ENCODE data around the gene BMP2.
A peak's percentile ranks its signal among the peaks of the same experiment; 100 is the strongest.

Gene BMP2

GRCh38 chr20:6828794-6829423 is 61.4 kb downstream of the BMP2 start:
- Histone ChIP-seq H3K4me3 (ENCODE audit: low read depth, low read length) (no peak overlapping the region), H3K9ac (no peak overlapping the region), H3K27ac (no peak overlapping the region), H3K9me3 (ENCODE audit: control insufficient read depth, low read length) (no peaks in the 10 kb centered on the region), H3K4me1 (no peaks in the 10 kb centered on the region), H2AFZ (no peak overlapping the region), H3K4me2 (ENCODE audit: low read length) (no peak overlapping the region), H3K27me3 (ENCODE audit: control insufficient read depth, insufficient read depth, low read length) (no peaks in the 10 kb centered on the region), H3K36me3 (ENCODE audit: control insufficient read depth, insufficient read depth, low read length) (no peaks in the 10 kb centered on the region), H3K79me2 (no peaks in the 10 kb centered on the region)
- TF ChIP-seq CTCF (IDR thresholded peaks at IDR 0.05), result peak; percentile 65

GRCh38 chr20:6829510-6830116 is 62.1 kb downstream of the BMP2 start:
- H3K9ac ChIP-seq, result no peak overlapping the region
- H3K4me1 ChIP-seq, result no peaks in the 10 kb centered on the region
- no peaks in the 10 kb centered on the region for H3K36me3 ChIP-seq (ENCODE audit: control insufficient read depth, insufficient read depth, low read length)
- H3K27me3 ChIP-seq (ENCODE audit: control insufficient read depth, insufficient read depth, low read length), result no peaks in the 10 kb centered on the region
- H3K4me2 ChIP-seq (ENCODE audit: low read length), result no peak overlapping the region
- H3K79me2 ChIP-seq, result no peaks in the 10 kb centered on the region
- no peak overlapping the region for H2AFZ ChIP-seq
- no peak overlapping the region for H3K4me3 ChIP-seq (ENCODE audit: low read depth, low read length)
- H3K9me3 ChIP-seq (ENCODE audit: control insufficient read depth, low read length), result no peaks in the 10 kb centered on the region
- H3K27ac ChIP-seq, result no peak overlapping the region
- TF ChIP-seq CTCF (IDR thresholded peaks at IDR 0.05), result no peak

Measured in parathyroid adenoma (tissue), 2 donors.